ENCODE data around the gene TMEM94.

- TF ChIP-seq CTCF (IDR thresholded peaks at IDR 0.05) (no peak), POLR2A (IDR thresholded peaks at IDR 0.05) (no peak)
Observed at GRCh38 chr17:75542229-75542628, 85.8 kb downstream of the TMEM94 start.

Measured in vagina (tissue), 2 donors.